ENCODE measurements around the gene PHACTR1. TPM values are rescaled to one million over a fixed set of nuclear protein-coding genes. Genes with fewer than 3 reads are reported as not detected.

The PHACTR1 gene
- total RNA-seq, 2 donors from 2014 or later: 2.8 to 6.3 TPM

DNA sequence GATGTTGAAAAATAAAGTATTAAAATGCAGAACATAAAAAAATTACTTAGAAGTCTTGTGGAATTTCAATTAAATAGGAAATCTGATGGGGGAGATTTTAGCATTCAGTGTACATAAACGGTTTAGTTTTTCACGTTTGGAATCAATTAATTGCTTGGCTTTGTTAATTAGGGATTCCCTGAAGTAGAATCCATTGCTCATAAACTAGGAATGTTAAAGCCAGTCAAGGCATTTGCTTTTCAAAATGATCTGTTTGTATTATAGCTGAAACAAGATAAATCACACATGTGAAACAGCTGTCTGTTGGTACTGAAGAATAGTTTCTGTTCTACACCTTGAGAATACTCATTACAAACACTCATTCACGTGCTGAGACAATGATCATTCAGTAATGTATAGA is 313.8 kb downstream of the PHACTR1 start:
- peaks cover 5% of the 10 kb centered on the region for H3K4me1 Mint-ChIP-seq
- DNase-seq: no peak
- no peak overlapping the region for H3K27ac Mint-ChIP-seq
- 56 to 59% methylated on average over 3 of the region's 3 CpGs for WGBS, 2 experiments (ENCODE audit: insufficient coverage in 1 of 2, insufficient read length in 1 of 2)
- Histone ChIP-seq H3K4me1 (ENCODE audit: control insufficient read depth, insufficient read depth, low read length) (no peaks in the 10 kb centered on the region), H3K27ac (ENCODE audit: low read depth, low read length) (no peak overlapping the region), H3K36me3 (ENCODE audit: control insufficient read depth, insufficient read depth, low read length) (no peaks in the 10 kb centered on the region), H3K9me3 (ENCODE audit: control insufficient read depth, low read length) (no peaks in the 10 kb centered on the region), H3K4me3 (ENCODE audit: low read length) (no peak overlapping the region), H3K9ac (ENCODE audit: extremely low read depth, low read length, poor library complexity, severe bottlenecking) (no peak overlapping the region), H3K27me3 (ENCODE audit: control insufficient read depth, insufficient read depth, low read length, poor library complexity, severe bottlenecking) (no peaks in the 10 kb centered on the region)
- H3K27me3 Mint-ChIP-seq (ENCODE audit: insufficient read depth): peaks cover 10% of the 10 kb centered on the region
- no peak overlapping the region for H3K4me3 Mint-ChIP-seq
- H3K9me3 Mint-ChIP-seq: no peaks in the 10 kb centered on the region
- no peaks in the 10 kb centered on the region for H3K36me3 Mint-ChIP-seq (ENCODE audit: low read depth)
- TF ChIP-seq, protein P1, sequence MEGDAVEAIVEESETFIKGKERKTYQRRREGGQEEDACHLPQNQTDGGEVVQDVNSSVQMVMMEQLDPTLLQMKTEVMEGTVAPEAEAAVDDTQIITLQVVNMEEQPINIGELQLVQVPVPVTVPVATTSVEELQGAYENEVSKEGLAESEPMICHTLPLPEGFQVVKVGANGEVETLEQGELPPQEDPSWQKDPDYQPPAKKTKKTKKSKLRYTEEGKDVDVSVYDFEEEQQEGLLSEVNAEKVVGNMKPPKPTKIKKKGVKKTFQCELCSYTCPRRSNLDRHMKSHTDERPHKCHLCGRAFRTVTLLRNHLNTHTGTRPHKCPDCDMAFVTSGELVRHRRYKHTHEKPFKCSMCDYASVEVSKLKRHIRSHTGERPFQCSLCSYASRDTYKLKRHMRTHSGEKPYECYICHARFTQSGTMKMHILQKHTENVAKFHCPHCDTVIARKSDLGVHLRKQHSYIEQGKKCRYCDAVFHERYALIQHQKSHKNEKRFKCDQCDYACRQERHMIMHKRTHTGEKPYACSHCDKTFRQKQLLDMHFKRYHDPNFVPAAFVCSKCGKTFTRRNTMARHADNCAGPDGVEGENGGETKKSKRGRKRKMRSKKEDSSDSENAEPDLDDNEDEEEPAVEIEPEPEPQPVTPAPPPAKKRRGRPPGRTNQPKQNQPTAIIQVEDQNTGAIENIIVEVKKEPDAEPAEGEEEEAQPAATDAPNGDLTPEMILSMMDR (conservative IDR thresholded peaks at IDR 0.05): no peak

DNA sequence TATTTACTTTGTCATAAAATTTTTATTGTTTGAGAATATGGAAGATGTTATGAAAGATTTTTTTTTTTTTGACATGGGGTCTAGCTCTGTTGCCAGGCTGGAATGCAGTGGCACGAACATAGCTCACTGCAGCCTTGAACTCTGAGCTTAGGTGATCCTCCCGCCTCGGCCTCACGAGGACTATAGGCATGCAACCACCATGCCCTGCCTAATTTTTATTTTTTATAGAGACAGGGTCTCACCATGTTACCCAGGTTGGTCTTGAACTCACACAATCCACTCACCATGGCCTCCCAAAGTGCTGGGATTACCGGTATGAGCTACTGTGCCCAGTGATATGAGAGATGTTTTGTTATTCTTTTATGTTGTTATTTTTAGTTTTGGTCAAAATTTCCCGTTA is 316.0 kb downstream of the PHACTR1 start:
- H3K36me3 ChIP-seq (ENCODE audit: control insufficient read depth, insufficient read depth, low read length): no peaks in the 10 kb centered on the region
- no peak overlapping the region for H3K27ac Mint-ChIP-seq
- no peak overlapping the region for H3K4me3 ChIP-seq (ENCODE audit: low read length)
- H3K9me3 Mint-ChIP-seq: no peaks in the 10 kb centered on the region
- H3K4me1 Mint-ChIP-seq: no peaks in the 10 kb centered on the region
- 80% methylated on average over 5 to 6 of the region's 6 CpGs for WGBS, 2 experiments (ENCODE audit: insufficient coverage in 1 of 2, insufficient read length in 1 of 2)
- no peaks in the 10 kb centered on the region for H3K4me1 ChIP-seq (ENCODE audit: control insufficient read depth, insufficient read depth, low read length)
- H3K27me3 Mint-ChIP-seq (ENCODE audit: insufficient read depth): peaks cover 4% of the 10 kb centered on the region
- DNase-seq: no peak
- H3K27me3 ChIP-seq (ENCODE audit: control insufficient read depth, insufficient read depth, low read length, poor library complexity, severe bottlenecking): no peaks in the 10 kb centered on the region
- no peaks in the 10 kb centered on the region for H3K9me3 ChIP-seq (ENCODE audit: control insufficient read depth, low read length)
- TF ChIP-seq, protein P1 (conservative IDR thresholded peaks at IDR 0.05): no peak
- no peak overlapping the region for H3K9ac ChIP-seq (ENCODE audit: extremely low read depth, low read length, poor library complexity, severe bottlenecking)
- H3K4me3 Mint-ChIP-seq: no peak overlapping the region
- no peak overlapping the region for H3K27ac ChIP-seq (ENCODE audit: low read depth, low read length)
- no peaks in the 10 kb centered on the region for H3K36me3 Mint-ChIP-seq (ENCODE audit: low read depth)

DNA sequence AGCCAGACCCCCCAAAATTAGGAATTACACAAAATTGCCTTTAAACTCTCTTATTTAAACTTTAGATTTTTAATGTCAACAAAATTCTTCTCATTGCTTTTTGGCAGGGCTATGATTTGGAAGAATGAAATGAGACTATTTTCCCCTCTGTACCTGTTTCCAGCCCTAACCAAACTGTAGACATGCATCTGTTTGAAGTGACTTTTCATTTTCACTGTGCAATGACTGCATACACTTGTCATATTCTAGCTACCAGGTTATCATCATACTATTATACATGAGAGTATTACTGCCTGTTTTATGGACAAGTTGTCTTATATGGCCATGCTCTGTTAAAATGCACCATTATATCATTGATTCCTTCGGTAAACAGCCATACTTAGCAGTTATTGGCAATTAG is 316.6 kb downstream of the PHACTR1 start:
- Mint-ChIP-seq H3K27ac (no peak overlapping the region), H3K27me3 (ENCODE audit: insufficient read depth) (peaks cover 4% of the 10 kb centered on the region), H3K4me1 (no peaks in the 10 kb centered on the region), H3K9me3 (no peaks in the 10 kb centered on the region), H3K36me3 (ENCODE audit: low read depth) (no peaks in the 10 kb centered on the region), H3K4me3 (no peak overlapping the region)
- Histone ChIP-seq H3K27ac (ENCODE audit: low read depth, low read length) (no peak overlapping the region), H3K9ac (ENCODE audit: extremely low read depth, low read length, poor library complexity, severe bottlenecking) (no peak overlapping the region), H3K36me3 (ENCODE audit: control insufficient read depth, insufficient read depth, low read length) (no peaks in the 10 kb centered on the region), H3K4me1 (ENCODE audit: control insufficient read depth, insufficient read depth, low read length) (no peaks in the 10 kb centered on the region), H3K4me3 (ENCODE audit: low read length) (no peak overlapping the region), H3K9me3 (ENCODE audit: control insufficient read depth, low read length) (no peaks in the 10 kb centered on the region), H3K27me3 (ENCODE audit: control insufficient read depth, insufficient read depth, low read length, poor library complexity, severe bottlenecking) (no peaks in the 10 kb centered on the region)
- DNase-seq: no peak
- 100% methylated on average over 1 of the region's 1 CpG for WGBS, 2 experiments (ENCODE audit: insufficient coverage in 1 of 2, insufficient read length in 1 of 2)
- TF ChIP-seq, protein P1 (conservative IDR thresholded peaks at IDR 0.05): no peak
